Skeletal muscle satellite cell (primary cell): ENCODE measurements around the gene PHLPP1.

Source experiments
- H3K27me3 ChIP-seq: 2 replicates; pipeline ENCODE4 v1.7.0; 2013; ENCODE audit warnings: low read length; ENCODE audit not compliant: control insufficient read depth, insufficient read depth
- H3K36me3 ChIP-seq: 2 replicates; pipeline ENCODE4 v1.7.0; 2013; ENCODE audit warnings: mild to moderate bottlenecking, control low read depth, low read length; ENCODE audit not compliant: insufficient read depth
- H3K4me1 ChIP-seq: 2 replicates; pipeline ENCODE4 v1.7.0; 2013; ENCODE audit warnings: low read length; ENCODE audit not compliant: control insufficient read depth, insufficient read depth
- H3K4me2 ChIP-seq: 2 replicates; pipeline ENCODE4 v1.7.0; 2013; ENCODE audit warnings: mild to moderate bottlenecking, low read length
- H3K4me3 ChIP-seq: 2 replicates; pipeline ENCODE4 v1.7.0; 2013; ENCODE audit warnings: low read length
- H3K9ac ChIP-seq: 2 replicates; pipeline ENCODE4 v1.7.0; 2013; ENCODE audit warnings: mild to moderate bottlenecking, low read depth, low read length, moderate library complexity
- H3K9me3 ChIP-seq: replicated peaks from 2 replicates; pipeline ENCODE4 v1.7.0; 2013; ENCODE audit warnings: mild to moderate bottlenecking, control low read depth, low read length

Gene PHLPP1

GRCh38 chr18:62751341-62751821, 36.0 kb downstream of the PHLPP1 start:
- Histone ChIP-seq H3K4me3 (no peak overlapping the region), H3K27me3 (no peaks in the 10 kb centered on the region), H3K9ac (no peak overlapping the region), H3K9me3 (no peaks in the 10 kb centered on the region), H3K4me1 (peaks cover 11% of the 10 kb centered on the region), H3K36me3 (no peaks in the 10 kb centered on the region), H3K4me2 (peak overlapping the region; percentile 26)

GRCh38 chr18:62751977-62752376, 36.6 kb downstream of the PHLPP1 start:
- Histone ChIP-seq H3K9ac (no peak overlapping the region), H3K27me3 (no peaks in the 10 kb centered on the region)

GRCh38 chr18:62754026-62754425, 38.7 kb downstream of the PHLPP1 start:
- no peaks in the 10 kb centered on the region for H3K9me3 ChIP-seq
- no peak overlapping the region for H3K9ac ChIP-seq
- H3K4me3 ChIP-seq: no peak overlapping the region
- H3K4me1 ChIP-seq: peaks cover 16% of the 10 kb centered on the region
- no peaks in the 10 kb centered on the region for H3K27me3 ChIP-seq
- no peak overlapping the region for H3K4me2 ChIP-seq
- no peaks in the 10 kb centered on the region for H3K36me3 ChIP-seq

More at GRCh38 chr18:62751977-62752376, 36.6 kb downstream of the PHLPP1 start:
- Histone ChIP-seq H3K4me2 (no peak overlapping the region), H3K4me1 (peaks cover 11% of the 10 kb centered on the region), H3K9me3 (no peaks in the 10 kb centered on the region), H3K36me3 (no peaks in the 10 kb centered on the region), H3K4me3 (no peak overlapping the region)

- Histone ChIP-seq H3K27me3 (no peaks in the 10 kb centered on the region), H3K36me3 (no peaks in the 10 kb centered on the region), H3K4me1 (peaks cover 29% of the 10 kb centered on the region), H3K4me3 (no peak overlapping the region), H3K9me3 (no peaks in the 10 kb centered on the region), H3K4me2 (no peak overlapping the region), H3K9ac (no peak overlapping the region)
These were observed 40.1 kb downstream of the PHLPP1 start for GRCh38 chr18:62755454-62755853.

- H3K4me2 ChIP-seq: no peak overlapping the region
- H3K36me3 ChIP-seq: no peaks in the 10 kb centered on the region
- no peaks in the 10 kb centered on the region for H3K27me3 ChIP-seq
- no peaks in the 10 kb centered on the region for H3K9me3 ChIP-seq
- no peak overlapping the region for H3K9ac ChIP-seq
- H3K4me3 ChIP-seq: no peak overlapping the region
- H3K4me1 ChIP-seq: peaks cover 34% of the 10 kb centered on the region
These were observed 40.6 kb downstream of the PHLPP1 start for GRCh38 chr18:62755946-62756345.

- H3K27me3 ChIP-seq: no peaks in the 10 kb centered on the region
- peaks cover 26% of the 10 kb centered on the region for H3K4me1 ChIP-seq
- no peaks in the 10 kb centered on the region for H3K9me3 ChIP-seq
- H3K36me3 ChIP-seq: no peaks in the 10 kb centered on the region
- no peak overlapping the region for H3K4me3 ChIP-seq
- H3K4me2 ChIP-seq: no peak overlapping the region
- H3K9ac ChIP-seq: no peak overlapping the region
These were observed 42.2 kb downstream of the PHLPP1 start for GRCh38 chr18:62757399-62758010.

GRCh38 chr18:62758591-62758990, 43.2 kb downstream of the PHLPP1 start:
- H3K9me3 ChIP-seq: no peaks in the 10 kb centered on the region
- no peak overlapping the region for H3K4me2 ChIP-seq
- no peak overlapping the region for H3K9ac ChIP-seq
- H3K4me1 ChIP-seq: peaks cover 26% of the 10 kb centered on the region
- H3K27me3 ChIP-seq: no peaks in the 10 kb centered on the region
- no peaks in the 10 kb centered on the region for H3K36me3 ChIP-seq
- H3K4me3 ChIP-seq: no peak overlapping the region

GRCh38 chr18:62759704-62760402, 44.5 kb downstream of the PHLPP1 start:
- peak overlapping the region; percentile 76 for H3K4me2 ChIP-seq
- no peaks in the 10 kb centered on the region for H3K27me3 ChIP-seq
- peaks cover 24% of the 10 kb centered on the region for H3K4me1 ChIP-seq
- peak overlapping the region; percentile 51 for H3K4me3 ChIP-seq
- peak overlapping the region; percentile 73 for H3K9ac ChIP-seq
- H3K9me3 ChIP-seq: no peaks in the 10 kb centered on the region
- H3K36me3 ChIP-seq: no peaks in the 10 kb centered on the region

GRCh38 chr18:62760403-62760734, 45.0 kb downstream of the PHLPP1 start:
- H3K4me1 ChIP-seq: peaks cover 24% of the 10 kb centered on the region
- no peaks in the 10 kb centered on the region for H3K27me3 ChIP-seq
- peak overlapping the region; percentile 76 for H3K4me2 ChIP-seq
- H3K9ac ChIP-seq: peak overlapping the region; percentile 73
- peak overlapping the region; percentile 51 for H3K4me3 ChIP-seq
- no peaks in the 10 kb centered on the region for H3K36me3 ChIP-seq
- no peaks in the 10 kb centered on the region for H3K9me3 ChIP-seq

GRCh38 chr18:62763101-62763521, 47.8 kb downstream of the PHLPP1 start:
- no peaks in the 10 kb centered on the region for H3K36me3 ChIP-seq
- no peaks in the 10 kb centered on the region for H3K9me3 ChIP-seq
- no peak overlapping the region for H3K9ac ChIP-seq
- H3K4me1 ChIP-seq: peaks cover 38% of the 10 kb centered on the region
- no peak overlapping the region for H3K4me2 ChIP-seq
- H3K27me3 ChIP-seq: no peaks in the 10 kb centered on the region
- no peak overlapping the region for H3K4me3 ChIP-seq

GRCh38 chr18:62766266-62766665, 50.9 kb downstream of the PHLPP1 start:
- Histone ChIP-seq H3K9me3 (no peaks in the 10 kb centered on the region), H3K27me3 (no peaks in the 10 kb centered on the region), H3K4me3 (no peak overlapping the region), H3K9ac (no peak overlapping the region), H3K36me3 (no peaks in the 10 kb centered on the region), H3K4me2 (no peak overlapping the region), H3K4me1 (peaks cover 22% of the 10 kb centered on the region)

GRCh38 chr18:62767321-62767720, 52.0 kb downstream of the PHLPP1 start:
- Histone ChIP-seq H3K27me3 (no peaks in the 10 kb centered on the region), H3K36me3 (no peaks in the 10 kb centered on the region), H3K4me1 (peaks cover 22% of the 10 kb centered on the region), H3K9me3 (no peaks in the 10 kb centered on the region), H3K9ac (peak overlapping the region; percentile 12), H3K4me2 (peak overlapping the region; percentile 19), H3K4me3 (no peak overlapping the region)
